SK-N-SH treated with all-trans-retinoic acid at 6 μM for 48 hours (cell line): ENCODE results near the gene NUDT7.

ENCODE experiments used
- ATAC-seq: fragments of 200-7000 bp; cut with Tn5 transposase; 3 replicates; pipeline ENCODE4 v1.9.1; 2020; ENCODE audit warnings: mild to moderate bottlenecking, moderate library complexity
- ARNTL ChIP-seq: fragments of 450-650 bp; formaldehyde crosslinking; IDR thresholded peaks from 2 replicates; pipeline ENCODE4 v1.5.0; 2020; ENCODE audit warnings: low read depth, mild to moderate bottlenecking, moderate library complexity, borderline replicate concordance
- BACH2 ChIP-seq: fragments of 250-450 bp; sonication (Bioruptor Pico); IDR thresholded peaks from 2 replicates; pipeline ENCODE4 v1.9.0; 2021; ENCODE audit warnings: mild to moderate bottlenecking, borderline replicate concordance
- CREB5 ChIP-seq: fragments of 250-450 bp; sonication (Bioruptor Pico); IDR thresholded peaks from 2 replicates; pipeline ENCODE4 v1.5.1; 2020; ENCODE audit warnings: low read depth, mild to moderate bottlenecking, moderate library complexity
- CSDC2 ChIP-seq: fragments of 250-450 bp; sonication (Bioruptor Pico); IDR thresholded peaks from 2 replicates; pipeline ENCODE4 v1.5.0; 2020; ENCODE audit warnings: mild to moderate bottlenecking, moderate library complexity
- CSRNP3 ChIP-seq: fragments of 250-450 bp; sonication (Bioruptor Pico); IDR thresholded peaks from 2 replicates; pipeline ENCODE4 v1.5.1; 2021; ENCODE audit warnings: mild to moderate bottlenecking, moderate library complexity
- ESRRG ChIP-seq: fragments of 250-450 bp; sonication (Bioruptor Pico); IDR thresholded peaks from 2 replicates; pipeline ENCODE4 v1.6.1; 2021; ENCODE audit warnings: mild to moderate bottlenecking
- GLIS3 ChIP-seq: fragments of 250-450 bp; sonication (Bioruptor Pico); IDR thresholded peaks from 2 replicates; pipeline ENCODE4 v1.5.0; 2020; ENCODE audit warnings: mild to moderate bottlenecking, moderate library complexity
- ISL1 ChIP-seq: fragments of 250-450 bp; sonication (Bioruptor Pico); IDR thresholded peaks from 2 replicates; pipeline ENCODE4 v2.1.2; 2022; ENCODE audit warnings: mild to moderate bottlenecking, moderate library complexity
- OSR1 ChIP-seq: fragments of 250-450 bp; sonication (Bioruptor Pico); IDR thresholded peaks from 2 replicates; pipeline ENCODE4 v1.8.0; 2022; ENCODE audit warnings: moderate library complexity, mild to moderate bottlenecking, inconsistent platforms
- PPARA ChIP-seq: fragments of 250-450 bp; sonication (Bioruptor Pico); IDR thresholded peaks from 2 replicates; pipeline ENCODE4 v1.5.0; 2020; ENCODE audit warnings: mild to moderate bottlenecking, borderline replicate concordance
- RARB ChIP-seq: fragments of 250-450 bp; sonication (Bioruptor Pico); IDR thresholded peaks from 2 replicates; pipeline ENCODE4 v1.8.0; 2021; ENCODE audit warnings: mild to moderate bottlenecking, moderate library complexity
- SNAI2 ChIP-seq: fragments of 250-450 bp; sonication (Bioruptor Pico); IDR thresholded peaks from 2 replicates; pipeline ENCODE4 v1.5.0; 2020; ENCODE audit warnings: mild to moderate bottlenecking, moderate library complexity
- TCF4 ChIP-seq: fragments of 250-450 bp; sonication (Bioruptor Pico); IDR thresholded peaks from 2 replicates; pipeline ENCODE4 v1.8.0; 2021; ENCODE audit warnings: mild to moderate bottlenecking, moderate library complexity, borderline replicate concordance
- TOX ChIP-seq: fragments of 250-450 bp; sonication (Bioruptor Pico); IDR thresholded peaks from 2 replicates; pipeline ENCODE4 v1.8.0; 2021; ENCODE audit warnings: mild to moderate bottlenecking, moderate library complexity, borderline replicate concordance
- ZC3H10 ChIP-seq: fragments of 250-450 bp; sonication (Bioruptor Pico); IDR thresholded peaks from 2 replicates; pipeline ENCODE4 v1.5.1; 2021; ENCODE audit warnings: mild to moderate bottlenecking, moderate library complexity
- ZFP3 ChIP-seq: fragments of 250-450 bp; sonication (Bioruptor Pico); IDR thresholded peaks from 2 replicates; pipeline ENCODE4 v1.5.0; 2020; ENCODE audit warnings: mild to moderate bottlenecking, moderate library complexity
- ZFP30 ChIP-seq: fragments of 450-650 bp; formaldehyde crosslinking; IDR thresholded peaks from 2 replicates; pipeline ENCODE4 v1.5.0; 2022; ENCODE audit warnings: mild to moderate bottlenecking, moderate library complexity
- ZNF565 ChIP-seq: fragments of 450-650 bp; formaldehyde crosslinking; conservative IDR thresholded peaks from 2 replicates; pipeline ENCODE4 v1.5.0; 2020; ENCODE audit warnings: low read depth, mild to moderate bottlenecking, moderate library complexity
- ZNF70 ChIP-seq: fragments of 450-650 bp; formaldehyde crosslinking; IDR thresholded peaks from 2 replicates; pipeline ENCODE4 v1.5.0; 2020; ENCODE audit warnings: mild to moderate bottlenecking, moderate library complexity
- ZNF8 ChIP-seq: fragments of 450-650 bp; formaldehyde crosslinking; IDR thresholded peaks from 2 replicates; pipeline ENCODE4 v1.5.0; 2020; ENCODE audit warnings: mild to moderate bottlenecking, moderate library complexity
- TF ChIP-seq, protein P1 (sequence below): fragments of 250-450 bp; sonication (Bioruptor Pico); IDR thresholded peaks from 2 replicates; pipeline ENCODE4 v1.8.0; 2021; ENCODE audit warnings: low read depth, mild to moderate bottlenecking, moderate library complexity, borderline replicate concordance
- TF ChIP-seq, protein P2 (sequence below): fragments of 250-450 bp; sonication (Bioruptor Pico); IDR thresholded peaks from 2 replicates; pipeline ENCODE4 v1.8.0; 2020; ENCODE audit warnings: mild to moderate bottlenecking, moderate library complexity, borderline replicate concordance

NUDT7 gene

GRCh38 chr16:77682586-77682985, 39.7 kb upstream of the NUDT7 start:
- TF ChIP-seq ZNF565 (no peak), ZNF8 (no peak), SNAI2 (CRISPR knock-in tag) (no peak), ZFP30 (no peak), CREB5 (CRISPR knock-in tag) (no peak), GLIS3 (CRISPR knock-in tag) (no peak), ISL1 (CRISPR knock-in tag) (no peak), CSRNP3 (CRISPR knock-in tag) (no peak)
- no peak for ATAC-seq

DNA sequence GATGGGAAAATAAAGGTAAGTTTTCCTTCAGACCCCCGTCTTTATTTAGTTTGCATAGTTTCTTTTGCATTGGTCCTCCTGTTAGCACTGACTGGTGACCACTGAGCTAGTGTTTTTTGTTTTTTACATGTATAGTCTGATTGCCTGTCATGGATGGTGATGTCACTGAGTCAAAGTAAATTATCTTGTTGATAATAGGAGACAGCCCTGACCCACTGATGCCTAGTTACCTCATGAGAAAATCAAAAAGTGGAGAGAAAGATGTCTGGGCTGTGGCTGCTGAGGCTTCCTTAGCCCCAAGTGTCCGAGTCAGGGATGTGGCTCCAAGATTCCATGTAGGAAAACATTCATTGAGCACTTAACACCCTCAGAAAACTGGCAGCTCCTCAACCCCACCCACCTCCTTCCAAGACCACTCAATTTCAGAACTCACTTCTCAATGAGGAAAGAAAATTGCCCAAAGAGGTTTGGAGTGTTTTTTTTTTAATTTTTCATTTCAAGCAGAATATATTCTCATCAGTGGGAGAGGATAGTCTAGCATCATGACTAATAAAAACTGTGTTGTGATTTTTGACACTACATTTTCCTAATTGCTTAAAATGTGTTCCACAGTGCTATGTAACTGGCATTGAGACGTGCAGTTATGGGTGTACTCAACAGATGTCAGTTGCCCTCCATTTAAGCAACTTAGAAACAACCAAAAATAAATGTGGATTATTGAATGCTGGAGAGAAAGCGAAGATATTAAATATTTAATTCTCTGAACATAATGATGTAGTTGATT, 38.7 kb upstream of the NUDT7 start:
- TF ChIP-seq ZFP3 (CRISPR knock-in tag) = no peak
- no peak for TF ChIP-seq ZNF8
- no peak for TF ChIP-seq ESRRG (CRISPR knock-in tag)
- no peak for TF ChIP-seq CREB5 (CRISPR knock-in tag)
- TF ChIP-seq ARNTL (CRISPR knock-in tag) = no peak
- no peak for TF ChIP-seq SNAI2 (CRISPR knock-in tag)
- no peak for TF ChIP-seq PPARA (CRISPR knock-in tag)
- no peak for TF ChIP-seq ZFP30
- no peak for TF ChIP-seq BACH2 (CRISPR knock-in tag)
- TF ChIP-seq RARB (CRISPR knock-in tag) = no peak
- TF ChIP-seq CSDC2 (CRISPR knock-in tag) = no peak
- TF ChIP-seq OSR1 (CRISPR knock-in tag) = no peak
- TF ChIP-seq ZC3H10 (CRISPR knock-in tag) = no peak
- TF ChIP-seq ZNF70 (CRISPR knock-in tag) = no peak
- TF ChIP-seq, protein P1, sequence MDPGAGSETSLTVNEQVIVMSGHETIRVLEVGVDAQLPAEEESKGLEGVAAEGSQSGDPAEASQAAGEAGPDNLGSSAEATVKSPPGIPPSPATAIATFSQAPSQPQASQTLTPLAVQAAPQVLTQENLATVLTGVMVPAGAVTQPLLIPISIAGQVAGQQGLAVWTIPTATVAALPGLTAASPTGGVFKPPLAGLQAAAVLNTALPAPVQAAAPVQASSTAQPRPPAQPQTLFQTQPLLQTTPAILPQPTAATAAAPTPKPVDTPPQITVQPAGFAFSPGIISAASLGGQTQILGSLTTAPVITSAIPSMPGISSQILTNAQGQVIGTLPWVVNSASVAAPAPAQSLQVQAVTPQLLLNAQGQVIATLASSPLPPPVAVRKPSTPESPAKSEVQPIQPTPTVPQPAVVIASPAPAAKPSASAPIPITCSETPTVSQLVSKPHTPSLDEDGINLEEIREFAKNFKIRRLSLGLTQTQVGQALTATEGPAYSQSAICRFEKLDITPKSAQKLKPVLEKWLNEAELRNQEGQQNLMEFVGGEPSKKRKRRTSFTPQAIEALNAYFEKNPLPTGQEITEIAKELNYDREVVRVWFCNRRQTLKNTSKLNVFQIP (CRISPR knock-in tag) = no peak
- no peak for TF ChIP-seq TOX (CRISPR knock-in tag)
- no peak for TF ChIP-seq CSRNP3 (CRISPR knock-in tag)
- TF ChIP-seq GLIS3 (CRISPR knock-in tag) = no peak
- TF ChIP-seq, protein P2, sequence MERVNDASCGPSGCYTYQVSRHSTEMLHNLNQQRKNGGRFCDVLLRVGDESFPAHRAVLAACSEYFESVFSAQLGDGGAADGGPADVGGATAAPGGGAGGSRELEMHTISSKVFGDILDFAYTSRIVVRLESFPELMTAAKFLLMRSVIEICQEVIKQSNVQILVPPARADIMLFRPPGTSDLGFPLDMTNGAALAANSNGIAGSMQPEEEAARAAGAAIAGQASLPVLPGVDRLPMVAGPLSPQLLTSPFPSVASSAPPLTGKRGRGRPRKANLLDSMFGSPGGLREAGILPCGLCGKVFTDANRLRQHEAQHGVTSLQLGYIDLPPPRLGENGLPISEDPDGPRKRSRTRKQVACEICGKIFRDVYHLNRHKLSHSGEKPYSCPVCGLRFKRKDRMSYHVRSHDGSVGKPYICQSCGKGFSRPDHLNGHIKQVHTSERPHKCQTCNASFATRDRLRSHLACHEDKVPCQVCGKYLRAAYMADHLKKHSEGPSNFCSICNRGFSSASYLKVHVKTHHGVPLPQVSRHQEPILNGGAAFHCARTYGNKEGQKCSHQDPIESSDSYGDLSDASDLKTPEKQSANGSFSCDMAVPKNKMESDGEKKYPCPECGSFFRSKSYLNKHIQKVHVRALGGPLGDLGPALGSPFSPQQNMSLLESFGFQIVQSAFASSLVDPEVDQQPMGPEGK (CRISPR knock-in tag) = no peak
- no peak for ATAC-seq

- ATAC-seq = no peak
- TF ChIP-seq ISL1 (CRISPR knock-in tag) (no peak), TOX (CRISPR knock-in tag) (no peak), TCF4 (CRISPR knock-in tag) (no peak), ZFP3 (CRISPR knock-in tag) (no peak), CSRNP3 (CRISPR knock-in tag) (no peak), BACH2 (CRISPR knock-in tag) (no peak), PPARA (CRISPR knock-in tag) (no peak), ZNF565 (no peak), ZNF70 (CRISPR knock-in tag) (no peak), CSDC2 (CRISPR knock-in tag) (no peak), RARB (CRISPR knock-in tag) (no peak), CREB5 (CRISPR knock-in tag) (no peak), GLIS3 (CRISPR knock-in tag) (no peak)
- TF ChIP-seq, protein P1 (CRISPR knock-in tag) = no peak
Measured at GRCh38 chr16:77684181-77684526, 38.2 kb upstream of the NUDT7 start.
